Measurements from ENCODE around the gene RAB7A.
A peak's percentile ranks its signal among the peaks of the same experiment; 100 is the strongest.
"Not testable (repeated sequence)": the region's sequence is repeated elsewhere in the genome, so short reads cannot be mapped to it uniquely, and the experiment has no call there.

The RAB7A gene

DNA sequence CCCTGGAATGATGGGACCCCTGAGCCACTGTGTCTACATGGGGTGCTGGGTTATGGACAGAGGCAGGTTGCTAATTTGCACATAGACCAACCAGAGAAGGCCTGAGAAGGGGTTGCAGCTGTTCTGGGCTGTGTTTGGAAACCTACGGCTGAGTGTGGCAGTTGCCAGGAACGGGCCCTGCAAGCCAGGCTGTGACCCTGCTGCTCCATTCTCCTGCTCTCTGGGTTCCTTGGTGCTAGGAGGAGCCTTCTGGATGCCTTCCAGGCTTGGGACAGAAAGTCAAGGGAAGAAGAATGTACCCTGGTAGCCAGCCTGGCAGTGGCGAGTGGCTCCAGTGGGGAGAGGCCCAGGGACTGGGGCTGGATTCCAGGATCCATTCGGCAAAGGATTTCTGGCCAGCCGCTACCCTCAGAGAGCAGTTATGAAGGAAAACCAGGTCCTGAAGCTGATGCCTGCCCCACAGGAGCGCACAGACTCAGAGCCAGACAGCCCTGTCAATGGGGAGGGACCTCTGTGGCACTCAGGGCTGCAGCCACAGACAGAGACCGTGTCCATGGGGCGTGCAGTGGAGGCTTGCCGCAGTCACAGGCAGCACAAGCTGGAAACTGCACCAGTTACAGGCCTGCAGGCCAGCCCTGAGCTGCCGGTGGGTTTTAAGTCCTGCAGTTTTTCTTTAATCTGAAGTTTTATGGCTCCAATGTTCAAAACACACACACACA lies 98.3 kb downstream of the RAB7A start:
- DNase-seq = no peak

DNA sequence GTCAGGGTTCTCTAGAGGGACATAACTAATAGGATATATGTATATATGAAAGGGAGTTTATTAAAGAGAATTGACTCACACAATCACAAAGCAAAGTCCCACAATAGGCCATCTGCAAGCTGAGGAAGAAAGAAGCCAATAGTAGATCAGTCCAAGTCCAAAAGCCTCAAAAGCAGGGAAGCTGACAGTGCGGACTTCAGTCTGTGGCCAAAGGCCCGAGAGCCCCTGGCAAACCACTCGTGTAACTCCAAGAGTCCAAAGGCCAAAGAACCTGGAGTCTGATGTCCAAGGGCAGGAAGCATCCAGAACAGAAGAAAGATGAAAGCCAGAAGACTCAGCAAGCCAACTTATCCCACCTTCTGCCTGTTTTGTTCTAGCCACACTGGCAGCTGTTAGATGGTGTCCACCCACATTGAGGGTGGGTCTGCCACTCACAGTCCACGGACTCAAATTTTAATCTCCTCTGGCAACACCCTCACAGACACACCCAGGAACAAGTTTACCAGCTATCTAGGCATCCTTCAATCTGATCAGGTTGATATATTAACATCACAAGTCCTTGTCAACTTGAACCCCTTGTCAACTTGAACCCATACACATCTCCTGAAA lies 99.2 kb downstream of the RAB7A start:
- DNase-seq = no peak

GRCh38 chr3:128829087-128829486 lies 103.1 kb downstream of the RAB7A start:
- DNase-seq = not testable (repeated sequence)

GRCh38 chr3:128829925-128830625 lies 104.1 kb downstream of the RAB7A start:
- not testable (repeated sequence) for DNase-seq

- DNase-seq = not testable (repeated sequence)
These were observed 104.8 kb downstream of the RAB7A start for GRCh38 chr3:128830762-128831161.

- not testable (repeated sequence) for DNase-seq
These were observed 107.0 kb downstream of the RAB7A start for GRCh38 chr3:128832979-128833378.

GRCh38 chr3:128835096-128835495 lies 109.1 kb downstream of the RAB7A start:
- no peak for DNase-seq

GRCh38 chr3:128841926-128842920 lies 116.2 kb downstream of the RAB7A start:
- DNase-seq = no peak

DNA sequence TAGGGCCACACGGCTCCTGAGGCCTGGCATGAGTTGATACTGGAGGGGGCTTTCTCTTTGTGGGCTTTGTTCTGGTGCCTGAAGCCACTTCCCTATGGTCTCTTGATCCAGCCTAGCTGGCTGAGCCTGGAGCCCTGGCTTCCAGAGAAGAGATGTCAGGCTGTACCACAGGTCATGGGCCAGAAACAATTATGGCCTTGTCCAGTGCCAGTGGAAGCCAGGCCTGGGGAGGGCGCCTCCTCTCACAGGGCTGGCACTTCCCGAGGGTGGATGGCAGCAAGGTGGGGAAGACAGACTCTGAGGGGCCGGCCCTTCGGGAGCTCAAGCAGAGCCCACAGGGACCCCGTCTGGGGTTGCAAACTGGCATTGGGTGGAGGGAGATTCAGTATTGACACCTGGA lies 118.5 kb downstream of the RAB7A start:
- no peak for DNase-seq

GRCh38 chr3:128845119-128845777 lies 119.3 kb downstream of the RAB7A start:
- no peak for DNase-seq

DNA sequence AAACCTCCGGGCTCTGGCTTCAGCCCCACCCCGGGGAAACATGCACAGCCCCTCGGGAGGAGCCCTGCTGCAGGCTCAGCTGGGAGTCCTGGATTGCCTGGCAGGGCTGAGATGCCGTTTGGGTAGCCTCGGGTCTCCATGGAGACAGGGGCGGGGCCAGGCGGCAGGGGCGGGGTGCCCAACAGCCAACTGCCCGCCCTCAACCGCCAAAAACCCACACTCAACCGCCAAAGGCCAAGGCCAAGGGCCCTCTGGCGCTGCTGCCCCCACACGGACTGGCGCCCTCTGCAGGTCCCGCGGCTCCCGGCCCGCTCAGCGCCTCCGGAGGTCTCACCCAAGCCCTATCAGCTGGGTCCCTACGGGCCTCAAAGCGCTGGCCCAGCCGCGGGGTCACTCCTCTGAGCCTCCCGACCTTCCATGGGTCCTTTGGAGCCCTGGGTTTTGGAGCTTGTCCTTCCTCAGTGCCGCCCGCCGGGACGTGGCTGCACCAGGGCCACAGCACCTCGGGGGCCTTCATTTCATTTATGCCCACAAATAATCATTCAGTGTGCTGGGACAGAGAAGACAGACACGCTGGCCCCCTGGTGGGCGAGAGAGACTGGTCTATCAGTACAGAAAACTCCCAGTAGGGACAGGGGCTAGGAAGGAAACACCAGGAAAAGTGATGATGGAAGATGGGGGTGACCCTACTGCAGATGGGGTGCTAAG lies 119.9 kb downstream of the RAB7A start:
- DNase-seq = peak; percentile 85

GRCh38 chr3:128846486-128846891 lies 120.5 kb downstream of the RAB7A start:
- DNase-seq = no peak

- DNase-seq = no peak
These were observed 121.8 kb downstream of the RAB7A start for GRCh38 chr3:128847666-128848370.

GRCh38 chr3:128848936-128849335 lies 123.0 kb downstream of the RAB7A start:
- no peak for DNase-seq

- no peak for DNase-seq
These were observed 124.0 kb downstream of the RAB7A start for GRCh38 chr3:128849911-128850455.

DNA sequence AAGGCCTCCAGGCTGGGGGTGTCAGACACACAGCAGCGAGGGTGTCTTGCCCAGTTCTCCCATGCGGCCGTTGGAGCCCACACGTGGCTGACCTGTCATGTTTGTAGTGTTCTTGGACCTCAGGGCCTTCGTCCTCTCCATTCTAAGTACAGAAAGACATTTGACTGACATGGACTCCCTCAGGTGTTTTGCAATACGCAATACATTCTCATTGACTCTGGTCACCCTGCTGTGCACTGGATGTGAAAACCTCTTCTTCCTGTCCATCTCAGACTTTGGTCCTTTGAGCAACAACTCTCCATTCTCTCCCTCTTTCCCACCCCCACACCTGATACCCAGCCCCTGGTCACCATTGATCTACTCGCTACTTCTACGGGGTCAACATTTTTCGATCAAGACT lies 124.6 kb downstream of the RAB7A start:
- no peak for DNase-seq

GRCh38 chr3:128851601-128852000 lies 125.6 kb downstream of the RAB7A start:
- DNase-seq = no peak

DNA sequence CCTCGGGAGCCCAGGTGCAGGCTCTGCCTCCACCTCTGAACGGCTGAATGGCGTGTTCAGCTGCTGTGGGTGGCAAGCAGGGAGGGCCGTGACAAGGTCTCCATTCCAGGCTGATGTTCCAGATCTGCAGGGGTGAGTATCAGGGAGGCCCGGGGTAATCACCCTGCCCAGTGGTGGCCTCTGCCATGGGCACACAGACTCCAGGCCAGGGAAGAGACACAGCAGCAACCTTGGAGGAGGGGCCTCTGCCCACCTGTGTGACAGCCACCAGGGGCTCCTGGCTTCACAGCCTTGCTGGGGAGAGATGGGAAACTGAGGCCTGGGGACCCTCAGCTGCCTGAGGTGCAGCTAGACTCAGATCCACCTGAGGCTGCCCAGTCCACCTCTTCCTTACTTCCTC lies 127.8 kb downstream of the RAB7A start:
- no peak for DNase-seq

DNA sequence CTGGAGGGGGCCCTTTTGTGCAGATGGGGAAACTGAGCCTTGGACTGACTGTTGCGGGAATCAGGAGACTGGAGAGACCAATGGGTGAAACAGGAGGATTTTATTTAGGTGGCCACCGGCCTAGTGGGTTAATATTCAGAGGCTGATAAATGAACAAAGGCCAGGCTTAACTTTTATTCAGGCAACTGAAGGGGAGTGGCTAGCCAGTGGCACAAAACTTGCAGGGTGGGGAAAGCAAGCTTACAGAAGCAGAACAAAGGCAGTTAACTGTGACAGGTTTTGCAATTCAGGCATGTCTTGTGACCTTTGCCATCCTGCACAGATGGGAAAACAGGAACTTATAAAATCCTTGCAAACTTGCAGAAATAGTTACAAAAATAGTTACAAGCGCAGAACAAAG lies 128.5 kb downstream of the RAB7A start:
- no peak for DNase-seq

GRCh38 chr3:128855569-128855968 lies 129.6 kb downstream of the RAB7A start:
- no peak for DNase-seq

DNA sequence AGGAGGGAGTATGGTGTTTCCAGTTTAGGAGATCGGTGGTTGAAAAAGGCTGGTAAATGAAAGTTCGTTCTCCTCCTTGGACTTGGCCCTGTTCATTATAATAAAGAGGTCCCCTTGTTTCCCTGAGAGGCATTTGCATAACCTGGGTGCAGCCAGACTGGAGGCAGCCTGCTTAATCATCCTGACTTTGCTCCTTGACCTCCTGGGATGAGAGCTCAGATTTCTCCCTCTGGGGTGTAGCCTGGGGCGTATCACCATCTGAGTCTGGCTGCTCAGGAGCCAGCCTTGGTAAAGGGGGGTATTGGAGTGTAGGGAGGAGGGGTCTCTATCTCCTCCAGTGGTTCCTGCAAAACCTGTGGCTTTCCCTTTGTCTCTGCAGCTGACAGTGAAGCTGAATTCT lies 132.2 kb downstream of the RAB7A start:
- DNase-seq = no peak

Data from activated naive CD4-positive, alpha-beta T cell treated with Interleukin-2 at 50 U/mL for 16 hours (primary cell).